Lower leg skin (tissue), 3 donors: ENCODE results near the gene POLR3GL.

Experiments
- POLR2A ChIP-seq, 2 donors: fragments of 450-650 bp; IDR thresholded peaks; one replicate each; pipeline ENCODE4 v1.6.1; 2016 to 2017; ENCODE audit warnings: antibody characterized with exemption in 2 of 2, mild to moderate bottlenecking in 1 of 2, moderate library complexity in 1 of 2
- TF ChIP-seq, protein P1 (sequence below), 3 donors: fragments of 450-650 bp; IDR thresholded peaks; one replicate each; pipeline ENCODE4 v1.5.1; 2016; ENCODE audit warnings: antibody characterized with exemption in 3 of 3, mild to moderate bottlenecking in 3 of 3, moderate library complexity in 2 of 3

GRCh38 chr1:145961109-145961424 lies 3.4 kb upstream of the POLR3GL start:
- TF ChIP-seq, protein P1, sequence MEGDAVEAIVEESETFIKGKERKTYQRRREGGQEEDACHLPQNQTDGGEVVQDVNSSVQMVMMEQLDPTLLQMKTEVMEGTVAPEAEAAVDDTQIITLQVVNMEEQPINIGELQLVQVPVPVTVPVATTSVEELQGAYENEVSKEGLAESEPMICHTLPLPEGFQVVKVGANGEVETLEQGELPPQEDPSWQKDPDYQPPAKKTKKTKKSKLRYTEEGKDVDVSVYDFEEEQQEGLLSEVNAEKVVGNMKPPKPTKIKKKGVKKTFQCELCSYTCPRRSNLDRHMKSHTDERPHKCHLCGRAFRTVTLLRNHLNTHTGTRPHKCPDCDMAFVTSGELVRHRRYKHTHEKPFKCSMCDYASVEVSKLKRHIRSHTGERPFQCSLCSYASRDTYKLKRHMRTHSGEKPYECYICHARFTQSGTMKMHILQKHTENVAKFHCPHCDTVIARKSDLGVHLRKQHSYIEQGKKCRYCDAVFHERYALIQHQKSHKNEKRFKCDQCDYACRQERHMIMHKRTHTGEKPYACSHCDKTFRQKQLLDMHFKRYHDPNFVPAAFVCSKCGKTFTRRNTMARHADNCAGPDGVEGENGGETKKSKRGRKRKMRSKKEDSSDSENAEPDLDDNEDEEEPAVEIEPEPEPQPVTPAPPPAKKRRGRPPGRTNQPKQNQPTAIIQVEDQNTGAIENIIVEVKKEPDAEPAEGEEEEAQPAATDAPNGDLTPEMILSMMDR (IDR thresholded peaks at IDR 0.05) = no peak
- TF ChIP-seq POLR2A (IDR thresholded peaks at IDR 0.05) = no peak
